Natural killer cell (primary cell): Measurements from ENCODE around the gene BORCS5. TPM values are rescaled to one million over a fixed set of nuclear protein-coding genes. Genes with fewer than 3 reads are reported as not detected.

Experiments
- ATAC-seq, 3 donors: fragments of 150-1000 bp in 2 of 3; fragments of 200-7000 bp in 1 of 3; cut with Tn5 transposase; 1 replicate in 1 of 3; 2 replicates in 2 of 3; pipeline ENCODE4 v1.10.0; 2021; ENCODE audit warnings: mild to moderate bottlenecking in 2 of 3, moderate library complexity in 2 of 3
- DNase-seq, 2 donors: peaks; one replicate each; pipeline versions ENCODE4 v3.0.0 to v3.0.0-alpha.2; 2013 to 2021; ENCODE audit warnings: mixed read lengths in 1 of 2
- H3K27ac ChIP-seq: one replicate; pipeline ENCODE4 v1.5.1; 2013; ENCODE audit warnings: mild to moderate bottlenecking, low read length
- H3K27me3 ChIP-seq: one replicate; pipeline ENCODE4 v1.6.1; 2013; ENCODE audit warnings: low read length; ENCODE audit not compliant: control insufficient read depth, insufficient read depth
- H3K36me3 ChIP-seq: one replicate; pipeline ENCODE4 v1.6.1; 2013; ENCODE audit warnings: low read length; ENCODE audit not compliant: control insufficient read depth, insufficient read depth
- H3K4me1 ChIP-seq: one replicate; pipeline ENCODE4 v1.6.1; 2013; ENCODE audit warnings: low read length; ENCODE audit not compliant: control insufficient read depth, insufficient read depth
- H3K4me3 ChIP-seq: one replicate; pipeline ENCODE4 v1.5.1; 2013; ENCODE audit warnings: low read length
- H3K9me3 ChIP-seq: one replicate; pipeline ENCODE4 v1.6.1; 2013; ENCODE audit warnings: low read length; ENCODE audit not compliant: control insufficient read depth, insufficient read depth
- H3K27ac Mint-ChIP-seq, 2 donors: one replicate each; pipeline ENCODE4 v1.8.0; 2022; ENCODE audit warnings: mild to moderate bottlenecking in 2 of 2, mixed read lengths in 2 of 2, moderate library complexity in 1 of 2
- H3K27me3 Mint-ChIP-seq, 2 donors: one replicate each; pipeline ENCODE4 v1.8.0; 2022; ENCODE audit warnings: low read depth in 2 of 2, mixed read lengths in 2 of 2
- H3K36me3 Mint-ChIP-seq: one replicate; pipeline ENCODE4 v1.8.0; 2022; ENCODE audit warnings: mixed read lengths
- H3K4me1 Mint-ChIP-seq, 2 donors: one replicate each; pipeline ENCODE4 v1.8.0; 2022; ENCODE audit warnings: mixed read lengths in 2 of 2
- H3K4me3 Mint-ChIP-seq: one replicate; pipeline ENCODE4 v1.8.0; 2022; ENCODE audit warnings: mild to moderate bottlenecking, moderate library complexity, mixed read lengths
- H3K9me3 Mint-ChIP-seq, 2 donors: one replicate each; pipeline ENCODE4 v1.8.0; 2022; ENCODE audit warnings: mixed read lengths in 2 of 2
- CTCF ChIP-seq: fragments of 200-600 bp; IDR thresholded peaks from one replicate; pipeline ENCODE4 v1.8.0; 2022; ENCODE audit warnings: antibody characterized with exemption
- WGBS: methylation state at CpG from one replicate; pipeline ENCODE4 v1.1.7; 2013; ENCODE audit warnings: missing lambda C conversion rate; ENCODE audit not compliant: insufficient coverage; 5-methylcytosine and 5-hydroxymethylcytosine counted together
- intact Hi-C: fragments of 100-400 bp; cut with micrococcal nuclease; formaldehyde crosslinking; loops from one replicate; pipeline ENCODE4 v1.14.2; 2022
- total RNA-seq, 4 donors: library from RNA; stranded (reverse); fragments of 120-200 nt in 1 of 4; gene quantifications; one replicate each; pipeline versions ENCODE4 v1.2.3 to v1.2.4, GENCODE V29; 2013 to 2022

BORCS5 gene
- total RNA-seq, 3 donors from 2014 or later (not counting 1 experiment from before 2014, with no cell fraction given), result 28.5 to 32.8 (median 29.2) TPM

- ATAC-seq (no peak), DNase-seq (peak in 1 of 2 donors; percentile 39)
- intact Hi-C loops, result loop anchor here (5.0 kb wide), 1 partner anchor 121 kb away; the partner anchor contains the start of gene DUSP16
- no peaks in the 10 kb centered on the region for H3K9me3 ChIP-seq
- H3K4me3 Mint-ChIP-seq, result peak overlapping the region; percentile 47
- peak overlapping the region; percentile 78 for H3K27ac ChIP-seq
- no peaks in the 10 kb centered on the region for H3K27me3 ChIP-seq
- no peaks in the 10 kb centered on the region for H3K9me3 Mint-ChIP-seq
- H3K4me3 ChIP-seq, result no peak overlapping the region
- H3K36me3 Mint-ChIP-seq, result no peaks in the 10 kb centered on the region
- H3K4me1 ChIP-seq, result peaks cover 40% of the 10 kb centered on the region
- TF ChIP-seq CTCF, result no peak
- no peaks in the 10 kb centered on the region for H3K27me3 Mint-ChIP-seq
- 97% methylated on average over 4 of the region's 4 CpGs for WGBS
- peak overlapping the region; percentile 94 to 98 for H3K27ac Mint-ChIP-seq
- peaks cover 49 to 50% of the 10 kb centered on the region in 2 donors for H3K4me1 Mint-ChIP-seq
- H3K36me3 ChIP-seq, result peaks cover 2% of the 10 kb centered on the region
These were observed 84.0 kb downstream of the BORCS5 start for GRCh38 chr12:12440784-12441428.

GRCh38 chr12:12441429-12441807, 84.5 kb downstream of the BORCS5 start:
- Mint-ChIP-seq H3K27me3 (no peaks in the 10 kb centered on the region), H3K4me3 (peak overlapping the region; percentile 65), H3K36me3 (no peaks in the 10 kb centered on the region), H3K27ac (peak overlapping the region; percentile 94 to 98), H3K9me3 (no peaks in the 10 kb centered on the region), H3K4me1 (peaks cover 49 to 51% of the 10 kb centered on the region in 2 donors)
- Histone ChIP-seq H3K9me3 (no peaks in the 10 kb centered on the region), H3K27ac (peak overlapping the region; percentile 78), H3K4me1 (peaks cover 40% of the 10 kb centered on the region), H3K27me3 (no peaks in the 10 kb centered on the region), H3K4me3 (no peak overlapping the region), H3K36me3 (peaks cover under 1% of the 10 kb centered on the region)
- DNase-seq, result no peak
- no peak for ATAC-seq
- WGBS, result 89% methylated on average over 2 of the region's 2 CpGs
- no peak for TF ChIP-seq CTCF
- intact Hi-C loops, result loop anchor here (5.0 kb wide), 1 partner anchor 121 kb away; the partner anchor contains the start of gene DUSP16

- peak; percentile 51 to 84 for DNase-seq
- no peak for TF ChIP-seq CTCF
- Mint-ChIP-seq H3K4me3 (peak overlapping the region; percentile 65), H3K36me3 (no peaks in the 10 kb centered on the region), H3K27ac (peak overlapping the region; percentile 94 to 98), H3K27me3 (no peaks in the 10 kb centered on the region), H3K4me1 (peaks cover 49 to 56% of the 10 kb centered on the region in 2 donors), H3K9me3 (no peaks in the 10 kb centered on the region)
- peak; percentile 80 to 84 (median 83) for ATAC-seq
- H3K27ac ChIP-seq, result peak overlapping the region; percentile 78
- no peaks in the 10 kb centered on the region for H3K9me3 ChIP-seq
- H3K27me3 ChIP-seq, result no peaks in the 10 kb centered on the region
- intact Hi-C loops, result loop anchor here (1.0 to 5.0 kb wide), 3 partner anchors 58 to 275 kb away; partner anchors contain the start of genes CDKN1B and DUSP16
- no peak overlapping the region for H3K4me3 ChIP-seq
- no peaks in the 10 kb centered on the region for H3K36me3 ChIP-seq
- H3K4me1 ChIP-seq, result peaks cover 40% of the 10 kb centered on the region
- 11% methylated on average over 4 of the region's 4 CpGs for WGBS
These were observed 85.1 kb downstream of the BORCS5 start for GRCh38 chr12:12441843-12442461.
